ENCODE measurements around the gene GARIN1A. TPM values are rescaled to one million over a fixed set of nuclear protein-coding genes. Genes with fewer than 3 reads are reported as not detected.
"Not testable (repeated sequence)": the region's sequence is repeated elsewhere in the genome, so short reads cannot be mapped to it uniquely, and the experiment has no call there.

Gene GARIN1A
- polyA plus RNA-seq, 2 donors = 0.80 to 2.1 TPM

DNA sequence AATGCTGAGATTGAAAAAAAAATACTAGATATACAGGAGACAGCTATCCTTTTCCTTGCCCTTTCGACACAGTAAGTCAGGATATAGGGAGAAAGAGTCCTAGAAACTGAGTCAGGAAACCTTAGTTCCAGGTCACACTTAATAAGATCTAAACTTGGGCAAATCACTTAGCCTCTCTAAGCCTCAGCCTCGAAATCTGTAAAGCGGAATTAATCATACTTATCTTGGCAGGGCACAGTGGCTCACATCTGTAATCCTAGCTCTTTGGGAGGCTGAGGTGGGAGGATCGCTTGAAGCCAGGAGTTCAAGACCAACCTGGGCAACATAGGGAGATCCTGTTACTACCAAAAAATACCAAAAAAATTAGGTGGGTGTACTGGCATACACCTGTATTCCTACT is 4.6 kb downstream of the GARIN1A start:
- H3K9me3 ChIP-seq (ENCODE audit: control insufficient read depth in 2 of 2, insufficient read depth in 1 of 2, low read depth in 1 of 2, low read length in 1 of 2) = no peaks in the 10 kb centered on the region
- H3K27ac ChIP-seq (ENCODE audit: low read depth in 2 of 2, low read length in 1 of 2) = no peak overlapping the region
- 81 to 93% methylated on average over 4 of the region's 4 CpGs for whole genome bisulfite sequencing, 2 donors
- no peaks in the 10 kb centered on the region for H3K27me3 ChIP-seq (ENCODE audit: control insufficient read depth in 1 of 2, insufficient read depth in 2 of 2, low read length in 2 of 2)
- H3K4me1 ChIP-seq (ENCODE audit: control insufficient read depth in 2 of 2, insufficient read depth in 2 of 2, low read length in 1 of 2) = peaks cover 0 to 3% of the 10 kb centered on the region in 2 donors
- H3K36me3 ChIP-seq (ENCODE audit: control insufficient read depth in 2 of 2, insufficient read depth in 2 of 2, low read length in 1 of 2) = peaks cover 0 to 5% of the 10 kb centered on the region in 2 donors
- no peak overlapping the region for H3K4me3 ChIP-seq (ENCODE audit: low read depth in 1 of 2, low read length in 2 of 2)

DNA sequence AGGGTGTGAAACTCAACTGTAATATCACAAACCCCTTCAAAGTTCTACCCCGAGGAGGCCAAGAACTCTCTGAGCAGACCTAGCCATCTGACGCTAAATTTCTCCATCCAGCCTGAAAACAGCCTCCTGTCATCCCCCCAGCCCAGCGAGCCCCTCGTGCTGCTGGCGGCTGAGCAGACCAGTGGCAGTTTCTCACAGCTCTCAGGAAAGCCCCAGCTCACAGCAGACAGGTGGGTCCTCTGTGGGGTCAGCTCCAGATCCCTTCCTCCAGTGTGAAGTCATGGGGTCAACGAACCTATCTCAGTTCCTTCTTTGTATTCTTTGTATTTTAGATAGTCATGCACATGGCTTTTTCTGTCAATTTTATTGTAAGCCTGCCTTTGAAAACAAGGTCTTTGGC is 7.8 kb downstream of the GARIN1A start:
- peaks cover 0 to under 1% of the 10 kb centered on the region in 2 donors for H3K4me1 ChIP-seq (ENCODE audit: control insufficient read depth in 2 of 2, insufficient read depth in 2 of 2, low read length in 1 of 2)
- no peaks in the 10 kb centered on the region for H3K27me3 ChIP-seq (ENCODE audit: control insufficient read depth in 1 of 2, insufficient read depth in 2 of 2, low read length in 2 of 2)
- no peak overlapping the region for H3K27ac ChIP-seq (ENCODE audit: low read depth in 2 of 2, low read length in 1 of 2)
- no peak overlapping the region for H3K4me3 ChIP-seq (ENCODE audit: low read depth in 1 of 2, low read length in 2 of 2)
- WGBS, 2 donors = 82 to 83% methylated on average over 6 of the region's 6 CpGs
- H3K36me3 ChIP-seq (ENCODE audit: control insufficient read depth in 2 of 2, insufficient read depth in 2 of 2, low read length in 1 of 2) = peaks cover 0 to 5% of the 10 kb centered on the region in 2 donors
- no peaks in the 10 kb centered on the region for H3K9me3 ChIP-seq (ENCODE audit: control insufficient read depth in 2 of 2, insufficient read depth in 1 of 2, low read depth in 1 of 2, low read length in 1 of 2)

- Histone ChIP-seq H3K27ac (ENCODE audit: low read depth in 2 of 2, low read length in 1 of 2) (no peak overlapping the region), H3K36me3 (ENCODE audit: control insufficient read depth in 2 of 2, insufficient read depth in 2 of 2, low read length in 1 of 2) (peaks cover 0 to 5% of the 10 kb centered on the region in 2 donors), H3K4me1 (ENCODE audit: control insufficient read depth in 2 of 2, insufficient read depth in 2 of 2, low read length in 1 of 2) (no peaks in the 10 kb centered on the region), H3K4me3 (ENCODE audit: low read depth in 1 of 2, low read length in 2 of 2) (no peak overlapping the region), H3K27me3 (ENCODE audit: control insufficient read depth in 1 of 2, insufficient read depth in 2 of 2, low read length in 2 of 2) (no peaks in the 10 kb centered on the region), H3K9me3 (ENCODE audit: control insufficient read depth in 2 of 2, insufficient read depth in 1 of 2, low read depth in 1 of 2, low read length in 1 of 2) (no peaks in the 10 kb centered on the region)
- 64 to 71% methylated on average over 3 of the region's 3 CpGs for WGBS, 2 donors
Observed at GRCh38 chr7:128681794-128682537, 9.9 kb downstream of the GARIN1A start.

DNA sequence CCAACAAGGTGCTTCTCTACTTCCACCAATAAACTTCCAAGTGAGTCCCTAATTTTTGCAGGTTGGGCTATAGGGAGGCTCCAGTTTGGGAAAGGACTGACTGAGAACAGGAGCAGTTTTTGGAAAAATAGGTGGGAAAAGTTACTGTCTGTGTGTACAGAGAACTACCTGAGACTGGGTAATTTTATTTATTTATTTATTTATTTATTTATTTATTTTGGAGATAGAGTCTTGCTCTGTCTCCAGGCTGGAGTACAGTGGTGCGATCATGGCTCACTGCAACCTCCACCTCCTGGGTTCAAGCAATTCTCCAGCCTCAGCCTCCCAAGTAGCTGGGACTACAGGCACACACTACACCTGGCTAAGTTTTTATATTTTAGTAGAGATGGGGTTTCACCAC is 11.2 kb downstream of the GARIN1A start:
- not testable (repeated sequence) for H3K36me3 ChIP-seq (ENCODE audit: control insufficient read depth in 2 of 2, insufficient read depth in 2 of 2, low read length in 1 of 2)

GRCh38 chr7:128683738-128684137 is 11.6 kb downstream of the GARIN1A start:
- 77 to 82% methylated on average over 4 of the region's 4 CpGs for WGBS, 2 donors
- not testable (repeated sequence) for H3K4me3 ChIP-seq (ENCODE audit: low read depth in 1 of 2, low read length in 2 of 2); H3K9me3 ChIP-seq (ENCODE audit: control insufficient read depth in 2 of 2, insufficient read depth in 1 of 2, low read depth in 1 of 2, low read length in 1 of 2); H3K4me1 ChIP-seq (ENCODE audit: control insufficient read depth in 2 of 2, insufficient read depth in 2 of 2, low read length in 1 of 2); H3K27ac ChIP-seq (ENCODE audit: low read depth in 2 of 2, low read length in 1 of 2); H3K36me3 ChIP-seq (ENCODE audit: control insufficient read depth in 2 of 2, insufficient read depth in 2 of 2, low read length in 1 of 2); H3K27me3 ChIP-seq (ENCODE audit: control insufficient read depth in 1 of 2, insufficient read depth in 2 of 2, low read length in 2 of 2)

More for the DNA sequence above, 11.2 kb downstream of the GARIN1A start:
- not testable (repeated sequence) for H3K27ac ChIP-seq (ENCODE audit: low read depth in 2 of 2, low read length in 1 of 2); H3K27me3 ChIP-seq (ENCODE audit: control insufficient read depth in 1 of 2, insufficient read depth in 2 of 2, low read length in 2 of 2); H3K4me1 ChIP-seq (ENCODE audit: control insufficient read depth in 2 of 2, insufficient read depth in 2 of 2, low read length in 1 of 2); H3K4me3 ChIP-seq (ENCODE audit: low read depth in 1 of 2, low read length in 2 of 2); H3K9me3 ChIP-seq (ENCODE audit: control insufficient read depth in 2 of 2, insufficient read depth in 1 of 2, low read depth in 1 of 2, low read length in 1 of 2)
- 92 to 100% methylated on average over 1 of the region's 1 CpG for WGBS, 2 donors

DNA sequence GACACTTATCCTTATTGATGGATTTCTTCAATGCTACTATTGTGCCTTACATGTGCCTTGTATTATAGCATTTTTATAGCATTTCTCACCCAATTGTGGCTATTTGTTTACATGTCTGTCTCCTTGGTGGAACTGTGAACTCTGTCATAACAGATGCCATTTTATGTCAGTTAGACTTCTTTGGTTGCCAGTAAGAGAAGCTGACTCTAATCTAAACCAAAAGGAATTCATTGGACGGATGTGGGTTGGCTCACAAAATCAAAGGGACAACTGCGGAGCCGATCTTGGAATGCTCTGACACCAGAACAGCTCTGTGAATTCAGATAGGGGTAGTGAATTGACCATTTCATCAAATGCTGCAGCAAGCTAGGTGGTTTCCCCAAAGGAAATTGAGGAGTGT is 15.0 kb downstream of the GARIN1A start:
- H3K9me3 ChIP-seq (ENCODE audit: control insufficient read depth in 2 of 2, insufficient read depth in 1 of 2, low read depth in 1 of 2, low read length in 1 of 2) = no peaks in the 10 kb centered on the region
- H3K4me1 ChIP-seq (ENCODE audit: control insufficient read depth in 2 of 2, insufficient read depth in 2 of 2, low read length in 1 of 2) = no peaks in the 10 kb centered on the region
- 92 to 93% methylated on average over 3 of the region's 3 CpGs for WGBS, 2 donors
- H3K27ac ChIP-seq (ENCODE audit: low read depth in 2 of 2, low read length in 1 of 2) = no peak overlapping the region
- no peaks in the 10 kb centered on the region for H3K27me3 ChIP-seq (ENCODE audit: control insufficient read depth in 1 of 2, insufficient read depth in 2 of 2, low read length in 2 of 2)
- H3K36me3 ChIP-seq (ENCODE audit: control insufficient read depth in 2 of 2, insufficient read depth in 2 of 2, low read length in 1 of 2) = no peaks in the 10 kb centered on the region
- H3K4me3 ChIP-seq (ENCODE audit: low read depth in 1 of 2, low read length in 2 of 2) = no peak overlapping the region

GRCh38 chr7:128688492-128688891 is 16.4 kb downstream of the GARIN1A start:
- no peak overlapping the region for H3K4me3 ChIP-seq (ENCODE audit: low read depth in 1 of 2, low read length in 2 of 2)
- peaks cover 0 to 1% of the 10 kb centered on the region in 2 donors for H3K9me3 ChIP-seq (ENCODE audit: control insufficient read depth in 2 of 2, insufficient read depth in 1 of 2, low read depth in 1 of 2, low read length in 1 of 2)
- 33 to 57% methylated on average over 1 of the region's 5 CpGs for WGBS, 2 donors
- no peaks in the 10 kb centered on the region for H3K36me3 ChIP-seq (ENCODE audit: control insufficient read depth in 2 of 2, insufficient read depth in 2 of 2, low read length in 1 of 2)
- H3K27ac ChIP-seq (ENCODE audit: low read depth in 2 of 2, low read length in 1 of 2) = no peak overlapping the region
- H3K27me3 ChIP-seq (ENCODE audit: control insufficient read depth in 1 of 2, insufficient read depth in 2 of 2, low read length in 2 of 2) = no peaks in the 10 kb centered on the region
- no peaks in the 10 kb centered on the region for H3K4me1 ChIP-seq (ENCODE audit: control insufficient read depth in 2 of 2, insufficient read depth in 2 of 2, low read length in 1 of 2)

GRCh38 chr7:128689161-128689935 is 17.3 kb downstream of the GARIN1A start:
- H3K9me3 ChIP-seq (ENCODE audit: control insufficient read depth in 2 of 2, insufficient read depth in 1 of 2, low read depth in 1 of 2, low read length in 1 of 2); H3K27ac ChIP-seq (ENCODE audit: low read depth in 2 of 2, low read length in 1 of 2): not testable (repeated sequence)
- 95 to 96% methylated on average over 36 to 51 of the region's 59 CpGs for WGBS, 2 donors

GRCh38 chr7:128691227-128691626 is 19.1 kb downstream of the GARIN1A start:
- 66 to 83% methylated on average over 1 of the region's 1 CpG for WGBS, 2 donors
- no peak overlapping the region for H3K27ac ChIP-seq (ENCODE audit: low read depth in 2 of 2, low read length in 1 of 2)
- peaks cover 0 to 3% of the 10 kb centered on the region in 2 donors for H3K9me3 ChIP-seq (ENCODE audit: control insufficient read depth in 2 of 2, insufficient read depth in 1 of 2, low read depth in 1 of 2, low read length in 1 of 2)
- no peaks in the 10 kb centered on the region for H3K4me1 ChIP-seq (ENCODE audit: control insufficient read depth in 2 of 2, insufficient read depth in 2 of 2, low read length in 1 of 2)
- H3K27me3 ChIP-seq (ENCODE audit: control insufficient read depth in 1 of 2, insufficient read depth in 2 of 2, low read length in 2 of 2) = no peaks in the 10 kb centered on the region
- no peaks in the 10 kb centered on the region for H3K36me3 ChIP-seq (ENCODE audit: control insufficient read depth in 2 of 2, insufficient read depth in 2 of 2, low read length in 1 of 2)
- no peak overlapping the region for H3K4me3 ChIP-seq (ENCODE audit: low read depth in 1 of 2, low read length in 2 of 2)

More at GRCh38 chr7:128689161-128689935, 17.3 kb downstream of the GARIN1A start:
- H3K4me1 ChIP-seq (ENCODE audit: control insufficient read depth in 2 of 2, insufficient read depth in 2 of 2, low read length in 1 of 2); H3K4me3 ChIP-seq (ENCODE audit: low read depth in 1 of 2, low read length in 2 of 2); H3K27me3 ChIP-seq (ENCODE audit: control insufficient read depth in 1 of 2, insufficient read depth in 2 of 2, low read length in 2 of 2); H3K36me3 ChIP-seq (ENCODE audit: control insufficient read depth in 2 of 2, insufficient read depth in 2 of 2, low read length in 1 of 2): not testable (repeated sequence)
